GM18909 (cell line): ENCODE measurements around the gene ADGRD1.

Experiments
- ATAC-seq: cut with Tn5 transposase; IDR thresholded peaks from one replicate; pipeline ENCODE4 v1.9.1; 2021; ENCODE audit warnings: mild to moderate bottlenecking; ENCODE audit not compliant: unreplicated experiment, poor library complexity

The ADGRD1 gene

DNA sequence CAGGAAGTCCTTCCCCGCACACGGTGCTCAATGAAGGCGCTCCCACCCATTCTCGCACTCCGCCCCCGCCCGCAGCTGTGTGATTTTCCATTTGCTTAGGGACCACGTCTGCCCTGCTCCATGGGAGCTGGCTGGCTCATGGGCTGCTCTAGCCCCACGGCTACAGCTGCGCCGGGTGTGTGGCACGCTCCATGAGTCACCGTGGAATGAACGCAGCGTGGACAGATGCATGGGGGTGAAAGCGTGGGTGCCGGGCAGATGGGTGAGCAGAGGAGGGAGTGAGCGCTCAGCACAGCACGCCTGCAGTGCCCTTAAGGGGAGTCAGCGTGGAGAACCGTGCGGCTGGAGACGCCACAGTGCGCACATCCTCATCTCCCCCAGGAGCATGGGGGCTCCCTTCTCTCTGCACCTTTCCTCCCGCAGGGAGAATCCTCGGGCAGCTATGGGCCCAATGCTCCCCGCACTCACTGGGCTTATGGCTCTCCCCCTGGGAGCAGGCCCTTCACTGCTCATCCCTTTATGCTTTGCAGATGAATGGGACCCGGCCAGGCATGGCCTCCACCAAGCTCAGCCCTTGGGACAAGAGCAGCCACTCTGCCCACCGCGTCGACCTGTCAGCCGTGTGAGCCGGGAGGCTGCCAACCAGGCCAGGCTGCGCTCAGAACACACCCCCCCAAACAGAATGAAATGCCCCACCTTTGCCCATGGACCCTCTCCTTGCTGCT, 185.1 kb downstream of the ADGRD1 start:
- no peak for ATAC-seq

DNA sequence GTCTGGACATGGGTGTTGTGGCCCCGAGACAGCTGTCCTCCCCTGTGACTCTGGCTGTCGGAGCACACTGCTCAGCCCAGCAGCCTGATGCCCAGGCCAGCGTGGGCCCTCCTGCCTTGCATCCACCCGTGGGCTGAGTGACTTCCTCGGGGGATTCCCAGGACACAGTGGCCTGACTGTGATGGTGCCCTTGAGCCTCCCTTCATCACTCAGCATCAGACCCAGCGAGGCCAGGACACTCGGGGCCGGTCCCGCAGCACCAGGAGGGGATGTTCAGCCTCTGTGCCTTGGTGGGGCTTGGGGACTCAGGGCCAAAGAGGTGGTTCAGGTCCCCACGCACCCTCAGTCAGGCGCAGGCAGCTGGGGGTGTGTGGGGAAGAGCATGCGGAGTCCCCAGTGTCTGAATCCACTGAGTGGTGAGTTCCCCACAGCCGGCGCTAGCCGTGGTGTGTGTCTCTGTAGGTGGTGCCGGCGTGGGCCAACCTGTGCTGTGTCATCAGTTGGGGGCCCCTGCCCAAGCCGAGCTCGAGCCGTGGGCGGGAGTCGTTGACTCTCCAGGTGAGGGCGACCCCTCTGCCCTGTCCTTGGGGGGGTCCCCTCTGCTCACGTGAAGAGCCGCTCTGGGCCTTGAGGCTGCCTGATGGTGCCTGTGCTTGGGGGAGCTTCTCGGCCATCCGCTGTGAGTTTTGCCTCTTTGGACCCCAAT, 185.8 kb downstream of the ADGRD1 start:
- ATAC-seq, result no peak

DNA sequence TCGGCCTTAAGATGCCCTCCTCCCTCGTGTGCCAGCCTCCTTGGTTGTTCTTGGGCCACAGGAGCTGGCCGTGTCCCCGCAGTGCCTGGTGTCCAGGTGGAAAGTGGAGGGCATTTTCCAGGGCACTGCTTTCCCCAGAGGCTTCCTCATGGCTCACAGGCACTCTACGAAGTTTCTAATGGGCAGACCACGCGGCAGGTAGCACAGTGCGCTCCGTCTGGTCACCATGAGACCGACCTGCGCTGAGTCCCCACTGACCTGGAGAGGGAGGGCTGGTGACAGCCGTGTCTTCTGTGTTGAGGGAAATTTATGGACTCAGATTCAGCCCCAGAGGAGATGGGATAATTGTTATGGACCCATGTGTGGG, 186.3 kb downstream of the ADGRD1 start:
- ATAC-seq, result no peak

DNA sequence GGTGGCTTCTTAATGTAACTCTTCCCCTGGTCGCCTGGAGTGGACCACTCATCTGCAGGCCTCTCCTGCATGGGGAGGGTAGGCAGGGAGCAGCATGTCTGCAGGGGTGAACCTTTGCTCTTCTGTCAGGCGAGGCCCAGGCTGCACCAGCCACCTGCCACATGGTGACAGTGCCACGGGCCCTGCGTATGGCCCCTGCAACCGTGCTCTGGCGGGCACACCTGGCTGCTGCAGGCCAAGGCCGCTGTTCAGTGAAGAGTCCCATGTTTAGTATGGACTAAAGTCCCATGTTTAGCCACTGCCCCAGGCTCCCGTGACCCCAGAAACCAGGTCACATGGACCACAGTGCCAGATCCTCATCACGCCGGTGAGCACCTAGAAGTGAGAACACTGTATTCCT, 187.0 kb downstream of the ADGRD1 start:
- ATAC-seq, result no peak

DNA sequence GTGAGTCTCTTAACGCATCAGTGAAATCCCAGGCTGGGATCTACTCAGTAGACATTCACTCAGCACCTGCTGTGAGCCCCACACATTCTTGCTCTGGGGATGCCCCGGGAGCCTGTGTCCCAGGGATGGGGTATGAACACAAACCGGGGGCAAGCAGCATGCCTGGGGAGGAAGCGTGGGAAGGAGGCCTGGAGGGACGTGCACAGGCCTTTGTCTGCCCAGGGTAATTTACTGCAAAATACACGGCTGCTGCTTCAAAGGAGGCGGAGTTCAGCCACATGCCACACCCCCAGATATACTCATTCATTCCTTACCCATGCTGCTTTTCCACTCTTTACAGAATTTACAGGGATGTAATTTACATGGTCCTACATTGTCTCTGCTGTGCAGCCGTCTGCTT, 187.8 kb downstream of the ADGRD1 start:
- ATAC-seq, result no peak

DNA sequence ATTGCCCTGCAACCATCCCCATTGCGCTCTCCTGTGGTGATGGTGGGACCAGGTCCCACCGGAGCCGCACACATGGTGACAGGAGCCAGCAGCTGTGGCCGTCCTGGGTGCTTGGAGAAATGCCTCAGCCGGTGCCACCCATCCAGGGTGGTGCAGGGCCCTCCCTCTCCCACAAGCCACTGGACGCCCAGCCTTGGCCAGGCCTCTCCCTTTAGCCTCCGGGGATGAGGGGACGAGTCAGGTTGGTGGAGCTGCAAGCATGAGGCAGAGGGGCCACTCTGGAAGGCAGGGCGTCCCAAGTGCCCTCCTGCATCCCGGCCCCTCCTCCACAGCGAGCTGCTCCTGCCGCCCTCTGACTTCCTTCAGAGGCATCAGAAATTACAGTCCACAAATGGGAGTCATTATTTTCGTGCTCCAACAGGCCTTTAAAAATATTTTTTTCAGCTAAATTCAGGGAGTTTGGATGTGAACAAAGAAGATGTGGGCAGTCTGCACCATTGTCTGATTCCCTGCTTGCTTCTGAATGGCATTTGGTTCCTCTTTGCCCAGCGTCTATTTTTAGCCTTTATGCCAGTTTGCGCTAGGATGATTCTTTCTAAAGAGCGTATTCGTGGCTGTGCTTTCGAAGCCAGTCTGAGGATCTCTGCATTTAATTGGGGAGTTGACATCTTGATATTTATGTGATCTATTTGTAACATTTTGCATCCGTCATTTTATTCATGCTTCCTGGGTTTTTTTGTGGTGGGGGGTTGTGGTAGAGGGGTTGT, 189.4 kb downstream of the ADGRD1 start:
- no peak for ATAC-seq

DNA sequence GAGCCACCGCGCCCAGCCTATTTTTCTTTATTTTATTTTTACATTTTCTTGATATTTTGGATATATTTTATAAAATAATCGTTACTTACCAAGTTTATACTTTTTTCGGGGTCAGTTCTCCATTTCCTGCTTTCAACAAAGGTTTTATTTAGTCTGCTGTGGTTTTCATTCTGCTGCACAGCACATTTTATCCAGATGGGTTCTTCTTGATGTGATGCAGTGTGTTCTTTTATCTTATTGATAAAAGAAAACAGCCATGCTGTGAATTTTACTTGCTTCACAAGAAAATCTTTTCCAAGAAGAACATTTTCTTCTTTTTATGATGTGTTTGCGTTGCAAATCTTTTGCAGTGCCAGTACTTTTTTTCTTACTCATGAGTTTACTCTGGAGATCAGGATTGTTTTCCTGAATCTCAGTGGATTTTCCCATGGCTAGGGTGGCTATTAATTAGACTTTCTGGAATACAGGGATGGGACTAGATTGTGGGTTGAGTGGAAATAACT, 192.5 kb downstream of the ADGRD1 start:
- ATAC-seq, result no peak

DNA sequence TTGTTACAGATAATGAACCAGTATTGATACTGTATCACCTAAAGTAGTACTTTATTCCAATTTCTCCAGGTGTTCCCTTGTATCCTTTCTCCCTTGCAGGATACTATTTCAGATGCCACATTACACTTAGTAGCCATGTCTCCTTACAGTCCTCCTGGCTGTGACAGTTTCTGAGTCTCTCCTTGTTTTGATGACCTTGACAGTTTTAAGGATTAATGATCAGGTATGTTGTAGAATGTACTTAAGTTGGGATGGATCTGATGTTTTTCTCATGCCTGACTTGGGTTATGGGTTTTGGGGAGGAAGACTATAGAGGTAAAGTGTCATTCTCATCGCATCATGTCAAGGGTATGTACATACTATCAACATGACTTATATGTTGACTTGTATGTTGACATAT, 193.6 kb downstream of the ADGRD1 start:
- no peak for ATAC-seq

DNA sequence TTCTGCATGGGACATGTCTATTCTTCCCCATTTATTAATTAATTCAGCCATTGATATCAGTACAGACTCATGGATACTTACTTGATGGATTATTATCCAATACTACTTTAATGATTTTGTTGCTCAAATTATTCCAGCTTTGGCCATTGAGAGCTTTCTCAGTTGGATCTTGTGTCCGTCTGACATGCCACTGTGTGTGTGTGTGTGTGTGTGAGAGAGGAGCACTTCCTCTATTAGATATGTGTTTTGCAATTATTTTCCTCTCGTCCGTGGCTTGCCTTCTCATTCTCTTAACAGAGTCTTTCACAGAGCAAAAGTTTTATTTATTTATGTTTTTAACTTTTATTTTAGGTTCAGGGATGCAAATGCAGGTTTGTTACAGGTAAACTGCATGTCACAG, 194.2 kb downstream of the ADGRD1 start:
- no peak for ATAC-seq

DNA sequence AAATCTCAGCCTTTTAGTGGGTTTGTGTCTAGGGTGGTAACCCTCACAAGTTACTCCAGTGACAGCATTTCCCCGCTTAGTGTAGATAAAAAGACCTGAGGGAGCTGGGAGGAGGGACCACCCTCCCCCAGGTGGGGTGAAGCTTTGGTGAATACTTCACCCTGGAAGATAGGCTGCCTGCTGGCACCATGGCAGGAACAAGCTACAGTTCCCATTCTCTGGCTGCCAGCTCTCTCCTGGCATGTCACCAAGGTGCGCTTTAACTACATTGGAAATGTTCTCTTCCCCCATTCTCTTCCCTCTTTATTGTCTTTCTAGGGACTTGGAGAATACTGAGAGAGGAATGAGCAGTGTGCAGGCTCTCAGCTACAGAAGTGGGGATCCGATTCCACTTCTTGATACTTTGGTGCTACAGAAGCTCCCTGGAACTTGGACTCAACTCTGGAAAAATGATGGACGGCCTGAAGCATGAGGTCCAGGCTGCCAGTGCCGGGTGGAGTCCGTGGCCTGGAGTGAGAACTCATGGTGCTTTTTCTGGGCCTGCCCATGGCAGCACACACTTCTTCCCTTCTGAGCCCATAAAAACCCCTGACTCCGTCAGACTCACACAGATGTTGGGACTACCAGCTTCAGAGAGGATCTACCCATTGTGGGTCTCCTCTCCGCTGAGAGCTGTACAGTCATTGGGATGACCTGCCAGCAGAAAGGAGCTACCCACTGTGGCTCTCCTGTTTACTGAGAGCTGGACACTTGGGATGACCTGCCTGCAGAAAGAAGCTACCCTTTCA, 198.0 kb downstream of the ADGRD1 start:
- no peak for ATAC-seq

DNA sequence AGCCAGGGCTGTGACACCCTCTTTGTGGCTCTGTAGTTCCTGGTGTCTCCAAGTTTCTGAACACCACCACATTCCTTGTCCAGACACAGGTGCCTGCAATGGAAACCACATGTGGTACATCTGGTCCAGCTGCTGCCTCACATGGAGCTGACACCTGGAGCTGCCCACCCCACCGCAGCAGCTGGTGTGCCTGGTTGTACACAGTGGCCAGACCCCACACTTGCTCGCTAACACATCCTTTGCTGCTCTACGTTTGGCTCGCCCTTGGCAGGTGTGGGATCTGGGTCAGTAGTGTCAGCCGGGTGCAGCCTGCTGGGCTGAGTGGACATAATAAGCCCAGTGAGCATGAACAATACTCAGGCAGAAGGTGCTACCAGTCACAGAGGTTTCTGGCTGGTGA, 198.9 kb downstream of the ADGRD1 start:
- ATAC-seq, result no peak

DNA sequence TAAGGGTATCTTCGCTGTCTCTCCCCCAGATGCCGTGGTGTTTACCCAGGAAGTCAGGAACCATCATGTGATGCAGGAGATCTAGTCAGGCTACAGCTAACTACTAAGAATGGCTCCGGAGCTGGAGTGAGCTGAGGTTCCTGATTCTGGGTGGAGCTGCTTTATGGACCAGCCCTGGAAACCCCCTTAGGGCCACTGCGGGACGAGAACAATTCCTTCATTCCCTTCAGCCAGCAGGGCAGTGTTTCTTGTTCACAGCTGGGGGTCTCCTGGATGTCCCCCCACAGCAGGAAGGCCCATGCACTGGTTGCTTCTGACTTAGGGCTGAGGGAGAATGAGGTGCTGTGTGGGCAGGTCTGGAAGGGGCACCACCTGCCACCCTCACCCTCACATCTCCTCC, 199.3 kb downstream of the ADGRD1 start:
- ATAC-seq, result no peak

DNA sequence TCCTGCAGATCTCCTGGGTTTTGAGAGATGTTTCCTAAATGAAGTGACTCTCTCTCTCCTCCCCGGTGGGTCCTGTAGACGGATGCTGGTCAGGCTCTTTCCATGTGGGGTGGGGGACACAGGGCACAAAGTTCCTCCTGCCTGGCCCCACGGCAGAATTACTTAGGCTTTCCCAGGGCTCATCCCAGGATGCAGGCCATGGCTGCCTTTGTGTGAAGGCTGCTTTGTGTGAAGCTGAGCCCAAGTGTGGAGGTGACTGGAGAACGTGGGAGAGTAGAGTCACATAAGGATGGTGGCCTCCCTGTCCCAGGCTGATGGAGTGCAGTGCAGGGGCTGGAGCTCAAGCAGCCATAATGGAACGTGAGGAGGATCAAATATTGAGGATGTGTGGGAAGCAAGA, 200.2 kb downstream of the ADGRD1 start:
- ATAC-seq, result no peak

DNA sequence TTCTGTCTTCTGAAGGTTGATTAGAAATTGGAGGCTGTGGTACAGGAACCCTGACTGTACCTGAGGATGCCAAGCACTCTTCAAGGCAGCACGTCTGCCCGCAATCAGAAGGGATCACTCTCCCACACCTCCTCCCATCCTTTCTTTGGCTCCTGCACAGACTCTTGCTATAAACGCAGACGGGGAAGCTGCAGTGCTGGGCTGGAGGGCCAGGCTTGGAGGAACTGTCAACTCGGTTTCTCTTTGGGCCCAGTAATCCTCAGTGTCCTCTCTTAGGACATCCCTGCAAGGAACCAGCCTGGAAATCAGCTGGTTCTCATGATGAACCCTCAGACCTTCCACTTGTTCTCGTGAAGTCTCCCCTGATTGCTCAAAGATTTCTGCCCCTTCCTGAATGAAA, 201.4 kb downstream of the ADGRD1 start:
- no peak for ATAC-seq

DNA sequence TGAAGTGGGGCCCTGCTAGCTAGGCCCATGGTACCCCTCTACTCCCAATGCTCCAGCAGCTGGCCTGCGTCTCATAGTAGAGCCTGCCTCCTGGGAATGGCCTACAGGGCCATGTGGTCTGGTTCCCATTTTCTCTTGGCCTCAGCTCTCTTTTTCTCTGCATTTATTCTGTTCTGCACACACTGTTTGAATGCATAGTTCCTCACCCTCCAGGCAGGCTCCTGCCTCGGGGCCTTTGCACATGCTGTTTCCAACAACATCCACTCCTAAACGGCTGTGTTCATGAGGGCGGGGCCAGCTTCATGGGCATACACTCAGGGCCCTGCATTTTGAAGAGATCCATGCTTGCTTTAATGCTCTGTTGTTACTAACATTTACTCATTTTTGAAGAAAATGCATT, 204.0 kb downstream of the ADGRD1 start:
- no peak for ATAC-seq

DNA sequence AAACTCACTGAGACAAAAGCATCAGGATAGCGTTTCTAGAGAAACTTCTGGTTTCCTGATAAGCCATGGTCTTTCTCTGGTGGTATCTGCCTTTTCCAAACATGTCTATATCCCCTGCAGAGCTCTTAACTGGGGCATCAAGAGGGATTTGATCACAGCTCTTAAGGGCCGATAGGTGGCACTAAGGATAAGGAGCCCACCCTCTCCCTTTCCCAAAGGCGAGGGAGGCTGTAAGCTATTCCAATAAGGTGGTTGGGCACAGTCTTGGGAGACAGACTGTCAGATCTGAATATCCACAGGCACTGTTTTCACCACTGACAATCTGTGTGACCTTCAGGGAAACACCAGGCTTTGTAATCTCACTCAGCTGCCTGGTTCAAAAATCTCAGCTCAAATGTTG, 206.0 kb downstream of the ADGRD1 start:
- no peak for ATAC-seq

DNA sequence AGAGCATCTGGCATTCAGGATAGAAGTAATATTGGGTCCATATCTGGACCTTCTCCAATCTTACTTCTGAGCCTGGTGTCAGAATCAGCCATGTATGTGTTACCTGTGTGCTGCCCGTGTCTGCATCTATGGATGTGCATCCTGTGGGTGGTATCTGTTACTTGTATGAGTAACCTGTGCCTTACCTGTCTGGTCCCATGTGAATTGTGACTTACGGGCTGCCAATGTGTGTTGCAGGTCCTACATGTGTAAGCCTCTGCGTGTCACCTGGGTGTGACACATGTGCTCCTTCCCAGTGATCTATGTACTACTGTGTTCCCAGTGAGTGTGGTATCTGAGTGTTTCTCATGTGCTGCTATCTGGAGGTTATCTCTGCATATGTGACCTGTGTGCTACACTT, 208.4 kb downstream of the ADGRD1 start:
- no peak for ATAC-seq

DNA sequence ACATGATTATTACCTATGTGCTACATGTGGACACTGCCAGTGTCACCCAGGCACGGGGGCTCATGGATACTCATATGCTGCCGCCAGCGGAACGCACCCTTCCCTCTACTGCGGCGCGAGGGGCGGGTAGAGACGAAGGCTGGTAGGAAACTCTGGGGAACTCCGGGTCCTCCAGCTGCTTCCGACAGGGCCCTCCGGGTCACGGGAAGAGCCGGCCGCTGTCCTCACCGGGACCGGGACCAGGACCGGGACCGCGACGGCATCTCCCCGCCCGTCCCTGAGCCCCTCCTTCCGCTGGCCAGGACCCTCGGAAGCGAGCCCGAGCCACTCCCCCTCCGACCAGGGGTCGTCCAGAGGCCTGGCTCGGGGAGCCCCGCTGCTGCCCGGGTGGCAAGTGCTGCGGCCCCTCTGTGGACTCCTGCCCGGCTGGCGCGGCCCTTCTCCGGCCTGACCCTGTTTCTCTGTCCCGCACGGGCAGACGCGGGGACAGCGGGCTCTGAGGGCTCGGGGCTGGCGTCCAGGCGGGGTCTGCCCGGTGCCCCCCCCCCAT, 209.6 kb downstream of the ADGRD1 start:
- ATAC-seq, result no peak

DNA sequence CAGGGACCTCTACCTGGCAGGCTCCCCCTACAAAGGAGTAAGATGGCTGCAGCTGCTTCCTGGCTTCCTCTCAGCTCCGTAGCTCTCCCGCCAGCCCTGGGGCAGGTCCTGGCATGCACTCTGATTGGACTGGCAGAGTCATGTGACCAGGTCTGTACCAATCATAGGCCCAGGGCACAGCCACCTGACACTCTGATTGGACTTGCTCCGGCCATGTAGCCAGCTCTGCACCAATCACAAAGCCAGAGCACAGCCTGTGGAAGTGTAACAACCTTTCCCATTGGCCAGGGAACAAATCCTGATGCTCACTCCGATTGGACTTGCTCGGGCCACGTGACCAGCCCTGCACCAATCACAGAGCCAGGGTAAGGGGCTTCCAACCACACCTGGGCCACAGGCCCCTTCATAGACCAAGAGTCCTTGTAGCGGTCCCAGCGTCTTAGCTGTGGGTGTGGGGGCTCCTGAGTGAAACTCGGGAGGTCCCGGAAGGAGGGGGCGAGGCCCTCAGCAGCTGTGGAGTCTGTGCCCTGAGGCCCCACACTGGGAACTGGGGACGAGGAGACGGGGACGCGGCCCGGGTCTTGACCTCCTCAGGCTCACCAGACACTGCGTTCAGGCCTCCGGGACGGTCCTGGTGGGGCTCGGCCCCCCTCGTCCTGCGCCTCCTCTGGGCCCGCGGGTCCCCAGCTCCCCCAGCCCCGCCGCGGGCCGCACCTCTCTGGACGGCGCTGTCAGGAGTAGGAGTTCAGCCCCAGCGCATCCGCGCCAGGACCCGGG, 210.6 kb downstream of the ADGRD1 start:
- ATAC-seq, result no peak

DNA sequence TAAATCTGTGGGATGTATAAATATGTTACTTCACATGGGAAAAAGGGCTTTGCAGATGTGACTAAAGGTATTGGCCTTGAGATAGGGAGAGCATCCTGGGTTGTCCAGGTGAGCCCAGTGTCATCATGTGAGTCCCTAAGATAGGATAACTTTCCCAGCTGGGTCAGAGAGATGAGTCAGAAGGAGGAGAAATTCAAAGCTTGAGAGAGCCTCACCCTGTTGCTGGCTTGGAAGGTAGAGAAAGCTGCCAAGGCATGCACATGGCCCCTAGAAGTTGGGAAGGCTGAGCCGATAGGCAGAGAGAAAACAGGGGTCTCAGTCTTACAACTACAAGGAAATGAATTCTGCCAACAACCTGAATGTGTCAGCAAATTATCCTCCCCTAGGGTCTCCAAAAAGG, 213.0 kb downstream of the ADGRD1 start:
- ATAC-seq, result no peak
